Uterus (tissue), 4 donors: ENCODE results near the gene PHYHIPL. TPM values are rescaled to one million over a fixed set of nuclear protein-coding genes. Genes with fewer than 3 reads are reported as not detected.

ENCODE experiments used
- DNase-seq, 2 donors: peaks; one replicate each; pipeline ENCODE4 v3.0.0-alpha.2; 2019 to 2020
- H3K27ac ChIP-seq, 2 donors: fragments of 200-600 bp; sonication (generic); 1 replicate in 1 of 2; 2 replicates in 1 of 2; pipeline ENCODE4 v1.5.1; 2016 to 2018
- H3K27me3 ChIP-seq, 2 donors: fragments of 200-600 bp; sonication (generic); one replicate each; pipeline ENCODE4 v1.5.1; 2018 to 2019; ENCODE audit warnings: control low read depth in 1 of 2
- H3K36me3 ChIP-seq, 2 donors: fragments of 200-600 bp; sonication (generic); one replicate each; pipeline ENCODE4 v1.5.1; 2019; ENCODE audit warnings: control low read depth in 1 of 2
- H3K4me1 ChIP-seq, 2 donors: fragments of 200-600 bp; sonication (generic); one replicate each; pipeline ENCODE4 v1.5.1; 2018 to 2019; ENCODE audit warnings: control low read depth in 1 of 2
- H3K4me3 ChIP-seq, 2 donors: fragments of 200-600 bp; sonication (generic); 1 replicate in 1 of 2; 2 replicates in 1 of 2; pipeline ENCODE4 v1.5.1; 2018 to 2019; ENCODE audit warnings: mild to moderate bottlenecking in 1 of 2
- H3K9me3 ChIP-seq, 2 donors: fragments of 200-600 bp; sonication (generic); one replicate each; pipeline ENCODE4 v1.5.1; 2019; ENCODE audit warnings: control low read depth in 1 of 2
- POLR2A ChIP-seq, 2 donors: fragments of 450-650 bp; IDR thresholded peaks; one replicate each; pipeline ENCODE4 v1.6.1; 2016; ENCODE audit warnings: antibody characterized with exemption in 2 of 2, mild to moderate bottlenecking in 1 of 2, moderate library complexity in 1 of 2
- intact Hi-C: fragments of 100-400 bp; cut with DNase I; formaldehyde crosslinking; loops from one replicate; pipeline ENCODE4 v1.15.1; 2023; ENCODE audit warnings: low total_unique reads
- total RNA-seq, 4 donors: library from RNA; depleted of rRNA in 3 of 4; stranded (reverse); fragments of >200 nt in 3 of 4; gene quantifications; one replicate each; pipeline versions ENCODE4 v1.1.0 to v1.2.4, GENCODE V29; 2014 to 2023
- TF ChIP-seq, protein P1 (sequence below), 4 experiments: fragments of 200-600 bp in 2 of 4; fragments of 450-650 bp in 2 of 4; sonication (generic) in 2 of 4; IDR thresholded peaks; one replicate each; pipeline ENCODE4 v1.5.1; 2016 to 2019; ENCODE audit warnings: antibody characterized with exemption in 4 of 4, mild to moderate bottlenecking in 2 of 4, moderate library complexity in 1 of 4
- donor health status: DM: yes; HTN: yes; CAD: no.

Gene PHYHIPL
- total RNA-seq, 4 donors from 2014 or later: 0.12 to 0.83 TPM; not detected in 2

DNA sequence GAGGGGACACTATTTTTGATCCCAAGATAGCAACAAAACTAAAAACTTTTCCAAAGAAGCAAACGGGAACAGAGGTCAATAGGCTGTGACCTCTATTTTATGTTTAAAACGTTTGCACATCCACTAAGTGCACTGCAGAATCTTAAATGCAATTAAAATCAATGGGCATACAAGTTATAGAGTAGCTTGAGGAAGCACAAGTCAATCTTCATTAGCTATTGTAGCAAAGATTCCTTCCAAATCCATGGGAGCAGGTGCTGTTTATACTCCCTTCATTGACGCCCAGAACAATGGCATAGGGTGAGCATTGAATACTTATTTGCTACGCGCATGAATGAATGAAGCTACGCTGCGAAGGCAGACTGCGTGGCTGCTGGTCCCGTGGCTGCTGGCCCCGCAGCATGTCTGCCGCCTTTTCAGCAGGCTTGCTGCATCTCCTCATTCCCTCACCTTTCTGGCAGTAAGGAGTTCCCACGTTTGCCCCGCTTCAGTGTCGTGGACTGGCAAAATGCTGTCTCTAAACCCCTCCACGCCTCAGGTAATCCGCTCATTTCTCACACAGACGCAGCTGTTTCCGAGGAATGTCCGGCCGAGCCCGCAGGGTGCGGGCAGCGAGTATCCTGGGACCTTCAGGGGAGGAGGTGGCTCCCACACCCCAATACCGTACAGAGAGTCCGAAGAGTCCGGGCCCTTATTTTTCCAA lies 754 bp upstream of the PHYHIPL start:
- H3K4me1 ChIP-seq: peaks cover 0 to 9% of the 10 kb centered on the region in 2 donors
- H3K9me3 ChIP-seq: no peaks in the 10 kb centered on the region
- DNase-seq: no peak
- TF ChIP-seq POLR2A (IDR thresholded peaks at IDR 0.05): no peak
- TF ChIP-seq, protein P1, sequence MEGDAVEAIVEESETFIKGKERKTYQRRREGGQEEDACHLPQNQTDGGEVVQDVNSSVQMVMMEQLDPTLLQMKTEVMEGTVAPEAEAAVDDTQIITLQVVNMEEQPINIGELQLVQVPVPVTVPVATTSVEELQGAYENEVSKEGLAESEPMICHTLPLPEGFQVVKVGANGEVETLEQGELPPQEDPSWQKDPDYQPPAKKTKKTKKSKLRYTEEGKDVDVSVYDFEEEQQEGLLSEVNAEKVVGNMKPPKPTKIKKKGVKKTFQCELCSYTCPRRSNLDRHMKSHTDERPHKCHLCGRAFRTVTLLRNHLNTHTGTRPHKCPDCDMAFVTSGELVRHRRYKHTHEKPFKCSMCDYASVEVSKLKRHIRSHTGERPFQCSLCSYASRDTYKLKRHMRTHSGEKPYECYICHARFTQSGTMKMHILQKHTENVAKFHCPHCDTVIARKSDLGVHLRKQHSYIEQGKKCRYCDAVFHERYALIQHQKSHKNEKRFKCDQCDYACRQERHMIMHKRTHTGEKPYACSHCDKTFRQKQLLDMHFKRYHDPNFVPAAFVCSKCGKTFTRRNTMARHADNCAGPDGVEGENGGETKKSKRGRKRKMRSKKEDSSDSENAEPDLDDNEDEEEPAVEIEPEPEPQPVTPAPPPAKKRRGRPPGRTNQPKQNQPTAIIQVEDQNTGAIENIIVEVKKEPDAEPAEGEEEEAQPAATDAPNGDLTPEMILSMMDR (IDR thresholded peaks at IDR 0.05): no peak
- intact Hi-C loops: no loop called here
- peaks cover 3% of the 10 kb centered on the region in 2 donors for H3K27me3 ChIP-seq
- H3K4me3 ChIP-seq: no peak overlapping the region
- H3K36me3 ChIP-seq: no peaks in the 10 kb centered on the region
- no peak overlapping the region for H3K27ac ChIP-seq

DNA sequence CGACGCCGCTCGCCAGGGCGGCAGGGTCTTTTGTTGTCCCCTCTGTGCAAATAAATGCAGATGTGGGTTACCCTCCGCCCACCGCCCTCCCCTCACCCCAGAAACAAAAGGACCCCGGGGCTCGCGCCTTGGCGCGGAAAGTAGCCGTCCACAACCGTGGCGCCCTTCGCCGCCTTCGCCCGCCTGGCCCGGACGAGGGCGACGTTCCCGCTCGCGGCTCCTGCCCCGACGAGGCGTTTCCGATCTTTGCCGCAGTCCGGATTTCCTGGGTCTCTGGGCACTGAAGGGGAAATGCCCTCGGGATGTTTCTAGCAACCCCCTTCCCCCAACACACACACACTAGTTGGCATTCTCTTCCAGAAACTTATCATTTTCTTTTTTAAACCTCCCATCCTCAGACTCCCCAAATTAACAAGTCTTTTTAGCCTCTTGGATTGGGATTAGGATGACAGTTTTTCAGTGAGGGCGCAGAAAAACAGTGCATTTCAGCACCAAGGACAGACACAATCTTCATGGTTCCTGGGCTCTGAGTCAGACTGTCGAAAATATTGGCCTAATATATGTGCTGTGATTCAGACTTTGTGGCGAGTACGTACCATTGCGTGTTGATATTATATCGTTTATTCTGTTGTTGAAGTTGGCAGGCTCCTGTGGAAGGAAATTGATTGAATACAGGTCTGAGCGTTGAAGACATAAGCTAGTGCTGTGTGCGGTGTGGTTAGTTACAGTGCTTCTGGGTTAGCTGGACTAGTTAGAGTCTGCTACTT lies 771 bp downstream of the PHYHIPL start:
- H3K27ac ChIP-seq: no peak overlapping the region
- H3K4me1 ChIP-seq: peaks cover 0 to 9% of the 10 kb centered on the region in 2 donors
- H3K27me3 ChIP-seq: peaks cover 3% of the 10 kb centered on the region in 2 donors
- DNase-seq: peak in 1 of 2 donors; percentile 13
- TF ChIP-seq, protein P1 (IDR thresholded peaks at IDR 0.05): no peak
- TF ChIP-seq POLR2A (IDR thresholded peaks at IDR 0.05): no peak
- no peaks in the 10 kb centered on the region for H3K36me3 ChIP-seq
- H3K4me3 ChIP-seq: no peak overlapping the region
- intact Hi-C loops: no loop called here
- H3K9me3 ChIP-seq: no peaks in the 10 kb centered on the region

DNA sequence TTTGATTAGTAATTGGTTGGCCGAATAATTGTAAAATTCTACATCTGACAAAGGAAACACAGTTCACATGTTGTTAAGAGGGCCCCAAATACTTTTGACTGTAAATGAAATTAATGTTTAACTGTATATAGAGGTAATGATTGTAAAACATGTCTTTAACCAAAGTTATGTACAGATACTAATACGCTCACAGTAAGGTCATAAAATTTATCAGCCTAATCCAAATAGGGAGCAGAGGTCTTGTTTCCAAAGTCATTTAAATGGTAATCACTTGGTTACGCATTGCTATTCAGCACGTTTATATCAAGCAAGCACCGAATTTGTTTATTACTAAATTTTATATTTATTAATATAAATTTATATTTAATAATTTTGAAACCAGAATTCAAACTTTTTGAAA lies 1.4 kb downstream of the PHYHIPL start:
- Histone ChIP-seq H3K27me3 (peaks cover 3% of the 10 kb centered on the region in 2 donors), H3K4me1 (peaks cover 0 to 9% of the 10 kb centered on the region in 2 donors), H3K9me3 (no peaks in the 10 kb centered on the region), H3K4me3 (no peak overlapping the region), H3K27ac (no peak overlapping the region), H3K36me3 (no peaks in the 10 kb centered on the region)
- TF ChIP-seq POLR2A (IDR thresholded peaks at IDR 0.05): no peak
- TF ChIP-seq, protein P1 (IDR thresholded peaks at IDR 0.05): no peak
- intact Hi-C loops: no loop called here
- no peak for DNase-seq

- peaks cover 3% of the 10 kb centered on the region in 2 donors for H3K27me3 ChIP-seq
- DNase-seq: no peak
- H3K27ac ChIP-seq: no peak overlapping the region
- intact Hi-C loops: no loop called here
- H3K9me3 ChIP-seq: no peaks in the 10 kb centered on the region
- H3K4me1 ChIP-seq: peaks cover 0 to 9% of the 10 kb centered on the region in 2 donors
- H3K4me3 ChIP-seq: no peak overlapping the region
- H3K36me3 ChIP-seq: no peaks in the 10 kb centered on the region
- no peak for TF ChIP-seq POLR2A (IDR thresholded peaks at IDR 0.05)
- TF ChIP-seq, protein P1 (IDR thresholded peaks at IDR 0.05): no peak
Observed at GRCh38 chr10:59179068-59179467, 2.6 kb downstream of the PHYHIPL start.

- TF ChIP-seq, protein P1 (IDR thresholded peaks at IDR 0.05): no peak
- no peak for TF ChIP-seq POLR2A (IDR thresholded peaks at IDR 0.05)
- intact Hi-C loops: no loop called here
- no peak overlapping the region for H3K4me3 ChIP-seq
- no peak for DNase-seq
- no peaks in the 10 kb centered on the region for H3K36me3 ChIP-seq
- H3K9me3 ChIP-seq: no peaks in the 10 kb centered on the region
- peaks cover 0 to 9% of the 10 kb centered on the region in 2 donors for H3K4me1 ChIP-seq
- H3K27ac ChIP-seq: no peak overlapping the region
- H3K27me3 ChIP-seq: peaks cover 0 to 3% of the 10 kb centered on the region in 2 donors
Observed at GRCh38 chr10:59180689-59181270, 4.3 kb downstream of the PHYHIPL start.
